AG04450 (cell line): ENCODE results near the gene APP. TPM values are rescaled to one million over a fixed set of nuclear protein-coding genes. Genes with fewer than 3 reads are reported as not detected.

Experiments used
- CTCF ChIA-PET: fragments of 300-600, 350-600 bp; formaldehyde crosslinking; extraction: SDS; loops from one replicate; lab custom pipeline; 2022; ENCODE audit warnings: antibody characterized with exemption, inconsistent platforms; lab: Charles Lee
- POLR2A ChIA-PET: fragments of 350-600 bp; formaldehyde crosslinking; extraction: SDS; loops from one replicate; lab custom pipeline; 2021; ENCODE audit warnings: antibody characterized with exemption, inconsistent platforms; lab: Yijun Ruan, JAX
- DNase-seq: peaks from one replicate; pipeline ENCODE4 v3.0.0-alpha.2; 2011; ENCODE audit warnings: low read depth, low spot score
- H3K27ac ChIP-seq: one replicate; pipeline ENCODE4 v1.5.1; 2012; ENCODE audit warnings: low read depth, low read length, control low read depth
- H3K27me3 ChIP-seq: one replicate; pipeline ENCODE4 v1.6.0; 2012; ENCODE audit warnings: low read length; ENCODE audit not compliant: control insufficient read depth, insufficient read depth
- H3K4me3 ChIP-seq: 2 replicates; pipeline ENCODE4 v1.5.1; 2011; ENCODE audit warnings: mild to moderate bottlenecking, low read depth, low read length, control low read depth
- H3K9me3 ChIP-seq: 2 replicates; pipeline ENCODE4 v1.5.1; 2012; ENCODE audit warnings: low read length; ENCODE audit not compliant: control insufficient read depth, insufficient read depth
- polyA minus RNA-seq: library from RNA; depleted of rRNA, polyadenylated mRNA; stranded (reverse); fragments of >200 nt; gene quantifications from 2 replicates; pipeline ENCODE4 v1.2.3, GENCODE V29; 2011; rRNA and poly(A)+ RNA removed
- polyA plus RNA-seq: library from polyadenylated mRNA; depleted of rRNA; stranded (reverse); fragments of >200 nt; gene quantifications from 2 replicates; pipeline ENCODE4 v1.2.3, GENCODE V29; 2011; rRNA removed
- TF ChIP-seq, protein P1 (sequence below): IDR thresholded peaks from 2 replicates; pipeline ENCODE4 v1.5.1; 2011; ENCODE audit warnings: low read depth, low read length, control low read depth, inconsistent platforms

APP gene
- polyA plus RNA-seq (793 and 870 TPM in 2 replicates), polyA minus RNA-seq (431 and 505 TPM in 2 replicates)

DNA sequence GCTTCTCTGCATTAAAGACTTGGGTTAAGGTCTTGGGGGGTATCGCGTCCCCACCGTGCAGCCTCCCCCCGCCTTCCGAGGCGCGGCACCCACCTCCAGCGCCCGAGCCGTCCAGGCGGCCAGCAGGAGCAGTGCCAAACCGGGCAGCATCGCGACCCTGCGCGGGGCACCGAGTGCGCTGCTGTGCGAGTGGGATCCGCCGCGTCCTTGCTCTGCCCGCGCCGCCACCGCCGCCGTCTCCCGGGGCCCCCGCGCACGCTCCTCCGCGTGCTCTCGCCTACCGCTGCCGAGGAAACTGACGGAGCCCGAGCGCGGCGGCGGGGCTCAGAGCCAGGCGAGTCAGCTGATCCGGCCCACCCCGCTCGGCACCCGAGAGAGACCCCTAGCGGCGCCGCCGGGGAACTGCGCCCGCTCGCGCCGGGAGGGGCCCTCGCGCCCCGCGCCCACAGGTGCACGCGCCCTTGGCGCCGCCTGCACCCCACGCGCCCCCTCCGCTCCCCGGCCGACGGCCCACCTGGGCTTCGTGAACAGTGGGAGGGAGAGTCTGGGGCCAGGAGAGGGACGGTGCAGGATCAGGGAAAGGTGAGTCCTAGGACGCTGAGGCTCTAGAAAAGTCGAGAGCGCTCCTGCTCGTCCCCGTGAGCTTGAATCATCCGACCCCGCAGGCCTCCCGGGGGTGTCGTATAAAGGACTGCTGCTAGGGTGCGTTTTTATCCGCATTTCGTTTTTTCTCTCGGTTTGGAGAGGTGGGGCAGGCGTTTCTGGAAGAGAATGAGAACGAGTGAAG is at the start of gene APP:
Gene APP (minus strand): TSS at position 300 of the 787 bp plus-strand sequence. CDS start 150 bp downstream, at position 150.
- DNase-seq = peak; percentile 43
- CTCF ChIA-PET = interaction anchor here (0.6 to 1.8 kb wide), 14 partner anchors 11 to 312 kb away, joined by 3 to 15 read pairs (median 4); no protein-coding TSS in a partner anchor
- Histone ChIP-seq H3K27me3 (peaks cover 6% of the 10 kb centered on the region), H3K27ac (peak within 1 kb of the TSS; percentile 77), H3K4me3 (peak within 1 kb of the TSS; percentile 85), H3K9me3 (no peaks in the 10 kb centered on the region; the same call in 1 of the 2 replicates)
- TF ChIP-seq, protein P1, sequence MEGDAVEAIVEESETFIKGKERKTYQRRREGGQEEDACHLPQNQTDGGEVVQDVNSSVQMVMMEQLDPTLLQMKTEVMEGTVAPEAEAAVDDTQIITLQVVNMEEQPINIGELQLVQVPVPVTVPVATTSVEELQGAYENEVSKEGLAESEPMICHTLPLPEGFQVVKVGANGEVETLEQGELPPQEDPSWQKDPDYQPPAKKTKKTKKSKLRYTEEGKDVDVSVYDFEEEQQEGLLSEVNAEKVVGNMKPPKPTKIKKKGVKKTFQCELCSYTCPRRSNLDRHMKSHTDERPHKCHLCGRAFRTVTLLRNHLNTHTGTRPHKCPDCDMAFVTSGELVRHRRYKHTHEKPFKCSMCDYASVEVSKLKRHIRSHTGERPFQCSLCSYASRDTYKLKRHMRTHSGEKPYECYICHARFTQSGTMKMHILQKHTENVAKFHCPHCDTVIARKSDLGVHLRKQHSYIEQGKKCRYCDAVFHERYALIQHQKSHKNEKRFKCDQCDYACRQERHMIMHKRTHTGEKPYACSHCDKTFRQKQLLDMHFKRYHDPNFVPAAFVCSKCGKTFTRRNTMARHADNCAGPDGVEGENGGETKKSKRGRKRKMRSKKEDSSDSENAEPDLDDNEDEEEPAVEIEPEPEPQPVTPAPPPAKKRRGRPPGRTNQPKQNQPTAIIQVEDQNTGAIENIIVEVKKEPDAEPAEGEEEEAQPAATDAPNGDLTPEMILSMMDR = peak; percentile 65
- POLR2A ChIA-PET = interaction anchor here (0.6 to 1.0 kb wide), 5 partner anchors 114 to 1865 kb away, joined by 3 to 4 read pairs (median 4); partner anchors contain the start of genes ATP5PF and GABPA

DNA sequence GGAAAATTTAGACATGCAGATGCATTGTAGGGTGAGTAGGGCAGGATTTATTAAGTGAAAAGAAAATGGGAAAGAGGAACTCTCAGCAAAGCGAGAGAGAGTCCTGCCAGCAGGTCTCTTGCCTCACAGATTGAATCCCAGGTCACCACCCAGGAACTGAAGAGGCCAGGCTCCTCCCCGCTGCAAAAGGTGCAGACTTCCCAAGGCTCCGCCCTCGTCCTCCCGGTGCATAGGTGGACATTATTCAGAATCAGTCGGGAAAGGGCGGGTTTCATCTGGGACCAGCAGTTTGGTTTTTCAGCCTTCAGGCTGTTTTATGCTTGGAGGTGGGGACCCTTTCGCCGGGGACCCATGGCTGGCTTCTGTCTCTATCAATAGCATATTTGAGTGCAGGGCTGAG is 41.6 kb upstream of the APP start:
- ChIA-PET CTCF (no interaction called here), POLR2A (no interaction called here)
- DNase-seq = no peak
- TF ChIP-seq, protein P1 = no peak
- Histone ChIP-seq H3K9me3 (no peaks in the 10 kb centered on the region), H3K27ac (no peak overlapping the region), H3K4me3 (no peak overlapping the region), H3K27me3 (no peaks in the 10 kb centered on the region)

DNA sequence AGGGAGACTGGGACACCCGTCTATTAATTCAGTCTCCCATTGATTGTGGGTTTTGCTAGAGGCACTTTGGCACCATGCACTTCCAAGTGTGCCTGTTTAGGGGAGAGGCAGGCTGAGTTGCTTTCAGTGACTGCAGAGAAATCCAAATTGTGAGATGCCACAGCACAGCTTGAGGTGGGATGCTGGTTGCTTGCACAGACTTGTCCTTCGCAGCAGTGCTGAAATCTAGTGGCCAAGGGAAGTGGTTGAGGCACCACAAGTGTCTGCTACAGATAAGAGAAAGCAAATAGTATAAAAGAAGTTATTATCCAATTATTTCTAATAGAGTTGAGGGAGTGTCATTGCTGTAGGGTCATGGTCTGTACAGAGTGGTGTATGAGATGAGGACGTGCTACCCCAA is 40.0 kb upstream of the APP start:
- no peak for DNase-seq
- no peak overlapping the region for H3K4me3 ChIP-seq
- CTCF ChIA-PET = no interaction called here
- no peak overlapping the region for H3K27ac ChIP-seq
- TF ChIP-seq, protein P1 = no peak
- POLR2A ChIA-PET = no interaction called here
- H3K27me3 ChIP-seq = no peaks in the 10 kb centered on the region
- H3K9me3 ChIP-seq = no peaks in the 10 kb centered on the region

DNA sequence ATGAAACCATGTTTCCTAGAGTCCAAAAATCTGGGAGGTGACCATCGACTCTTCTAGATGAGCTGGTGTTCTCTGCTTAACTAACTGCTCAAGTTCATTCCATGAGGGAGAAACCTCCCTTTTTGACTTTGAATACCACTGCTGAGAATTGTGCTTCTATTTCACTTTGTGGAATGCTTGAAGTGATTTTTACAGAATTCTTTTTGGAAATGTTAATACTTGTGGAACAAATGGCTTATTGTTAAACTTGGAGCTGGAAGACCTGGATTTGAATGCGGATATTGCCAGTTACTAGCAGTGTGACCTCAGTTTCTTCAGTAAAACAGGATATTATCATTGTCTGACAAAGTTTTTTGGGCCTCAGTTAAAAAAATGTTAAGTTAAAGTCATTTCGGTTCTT is 36.5 kb upstream of the APP start:
- no peaks in the 10 kb centered on the region for H3K27me3 ChIP-seq
- H3K4me3 ChIP-seq = no peak overlapping the region
- ChIA-PET POLR2A (no interaction called here), CTCF (interaction anchor here (0.6 kb wide), 1 partner anchor 64 kb away, joined by 3 read pairs; no protein-coding TSS in a partner anchor)
- H3K9me3 ChIP-seq = no peaks in the 10 kb centered on the region
- no peak for DNase-seq
- TF ChIP-seq, protein P1 = no peak
- no peak overlapping the region for H3K27ac ChIP-seq

DNA sequence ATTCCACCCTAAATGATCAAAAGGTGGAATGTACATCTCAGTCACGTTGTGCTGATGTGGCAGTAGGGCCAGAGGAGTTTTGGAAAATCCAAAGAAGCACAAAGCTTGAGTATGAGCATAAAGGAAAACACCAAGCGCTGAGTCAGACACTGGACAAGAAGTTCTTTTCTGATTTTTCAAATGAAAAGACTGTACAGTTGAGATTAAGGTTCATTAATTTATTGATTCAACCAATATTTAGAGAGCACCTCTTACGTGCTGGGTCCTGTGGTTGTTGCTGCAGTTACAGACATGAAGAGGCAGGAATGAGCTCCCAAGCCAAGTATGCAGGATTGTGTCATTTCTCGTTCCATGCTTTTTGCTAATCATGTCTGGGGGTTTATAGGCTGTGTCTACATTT is 28.9 kb upstream of the APP start:
- TF ChIP-seq, protein P1 = no peak

More for the DNA sequence above, 28.9 kb upstream of the APP start:
- no peaks in the 10 kb centered on the region for H3K27me3 ChIP-seq
- peak; percentile 18 for DNase-seq
- H3K27ac ChIP-seq = no peak overlapping the region
- no peaks in the 10 kb centered on the region for H3K9me3 ChIP-seq
- ChIA-PET POLR2A (no interaction called here), CTCF (no interaction called here)
- no peak overlapping the region for H3K4me3 ChIP-seq
